Type B pancreatic cell (in vitro differentiated cells): Measurements from ENCODE around the gene CILP2. TPM values are rescaled to one million over a fixed set of nuclear protein-coding genes. Genes with fewer than 3 reads are reported as not detected.

Experiments used
- DNase-seq: peaks from one replicate; pipeline ENCODE4 v3.0.0; 2021; ENCODE audit warnings: mixed read lengths; ENCODE audit not compliant: unreplicated experiment; ENCODE audit errors: extremely low spot score
- H3K27ac Mint-ChIP-seq: 2 replicates; pipeline ENCODE4 v1.8.0; 2021; ENCODE audit warnings: mild to moderate bottlenecking, mixed read lengths
- H3K27me3 Mint-ChIP-seq: 2 replicates; pipeline ENCODE4 v1.8.0; 2021; ENCODE audit warnings: mixed read lengths
- H3K36me3 Mint-ChIP-seq: 2 replicates; pipeline ENCODE4 v1.8.0; 2021; ENCODE audit warnings: mixed read lengths
- H3K4me1 Mint-ChIP-seq: one replicate; pipeline ENCODE4 v1.8.0; 2021; ENCODE audit warnings: mixed read lengths; ENCODE audit not compliant: unreplicated experiment
- H3K4me3 Mint-ChIP-seq: 2 replicates; pipeline ENCODE4 v1.8.0; 2021; ENCODE audit warnings: mild to moderate bottlenecking, mixed read lengths
- H3K9me3 Mint-ChIP-seq: 2 replicates; pipeline ENCODE4 v1.8.0; 2021; ENCODE audit warnings: mixed read lengths
- total RNA-seq: library from RNA; stranded (reverse); gene quantifications from 2 replicates; pipeline ENCODE4 v1.2.1, GENCODE V29; 2021; ENCODE audit warnings: low replicate concordance
- TF ChIP-seq, protein P1 (sequence below): fragments of 200-600 bp; sonication (generic); conservative IDR thresholded peaks from 2 replicates; pipeline ENCODE4 v1.5.0; 2021; ENCODE audit warnings: antibody characterized with exemption, mild to moderate bottlenecking

Gene CILP2
- total RNA-seq, 1 donor from 2014 or later = 3.2 TPM

DNA sequence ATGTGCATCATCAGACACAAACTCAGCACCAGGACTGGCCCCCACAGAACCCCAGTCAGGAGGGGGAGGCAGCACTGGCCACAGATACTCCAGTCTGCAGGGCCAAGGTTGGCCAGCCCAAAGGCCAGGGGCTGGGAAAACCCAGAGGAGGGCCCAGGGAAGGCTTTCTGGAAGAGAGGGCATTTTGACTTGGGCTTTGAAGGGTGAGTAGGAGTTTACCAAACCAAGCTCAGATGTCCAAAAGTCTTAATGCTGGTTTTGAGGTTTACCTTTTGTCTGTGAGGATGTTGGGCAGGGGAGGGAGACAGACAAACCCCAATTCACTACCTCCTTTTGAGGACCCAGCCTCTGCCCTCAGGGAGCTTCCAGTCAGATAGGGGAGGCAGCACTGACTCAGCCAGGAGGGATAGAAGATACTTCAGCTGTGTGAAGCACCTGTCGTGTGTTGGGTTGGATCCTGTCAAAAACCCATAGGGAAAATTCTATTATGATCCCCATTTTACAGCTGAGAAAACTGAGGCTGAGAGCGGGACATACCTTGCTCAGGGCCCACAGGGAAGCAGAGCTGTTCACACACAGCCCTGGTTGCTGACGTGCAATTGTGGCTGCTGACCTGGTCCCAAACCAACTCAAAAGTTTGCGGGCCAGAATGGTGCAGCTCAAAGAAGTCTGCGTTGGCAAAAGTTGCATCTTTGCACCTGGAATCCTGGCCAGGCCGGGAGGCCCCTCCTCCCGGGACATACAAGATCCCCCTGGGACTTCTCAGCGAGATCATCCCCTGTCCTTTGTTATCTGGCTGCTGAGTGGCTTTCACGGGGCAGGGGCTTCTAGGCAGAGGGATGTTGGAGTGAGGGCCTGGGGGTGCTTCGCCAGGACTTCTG, 13.1 kb downstream of the CILP2 start:
- H3K27ac Mint-ChIP-seq = no peak overlapping the region
- no peaks in the 10 kb centered on the region for H3K36me3 Mint-ChIP-seq
- TF ChIP-seq, protein P1, sequence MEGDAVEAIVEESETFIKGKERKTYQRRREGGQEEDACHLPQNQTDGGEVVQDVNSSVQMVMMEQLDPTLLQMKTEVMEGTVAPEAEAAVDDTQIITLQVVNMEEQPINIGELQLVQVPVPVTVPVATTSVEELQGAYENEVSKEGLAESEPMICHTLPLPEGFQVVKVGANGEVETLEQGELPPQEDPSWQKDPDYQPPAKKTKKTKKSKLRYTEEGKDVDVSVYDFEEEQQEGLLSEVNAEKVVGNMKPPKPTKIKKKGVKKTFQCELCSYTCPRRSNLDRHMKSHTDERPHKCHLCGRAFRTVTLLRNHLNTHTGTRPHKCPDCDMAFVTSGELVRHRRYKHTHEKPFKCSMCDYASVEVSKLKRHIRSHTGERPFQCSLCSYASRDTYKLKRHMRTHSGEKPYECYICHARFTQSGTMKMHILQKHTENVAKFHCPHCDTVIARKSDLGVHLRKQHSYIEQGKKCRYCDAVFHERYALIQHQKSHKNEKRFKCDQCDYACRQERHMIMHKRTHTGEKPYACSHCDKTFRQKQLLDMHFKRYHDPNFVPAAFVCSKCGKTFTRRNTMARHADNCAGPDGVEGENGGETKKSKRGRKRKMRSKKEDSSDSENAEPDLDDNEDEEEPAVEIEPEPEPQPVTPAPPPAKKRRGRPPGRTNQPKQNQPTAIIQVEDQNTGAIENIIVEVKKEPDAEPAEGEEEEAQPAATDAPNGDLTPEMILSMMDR = no peak
- DNase-seq = no peak
- H3K4me1 Mint-ChIP-seq = no peaks in the 10 kb centered on the region
- H3K4me3 Mint-ChIP-seq = no peak overlapping the region
- H3K27me3 Mint-ChIP-seq = peaks cover 3% of the 10 kb centered on the region
- H3K9me3 Mint-ChIP-seq = no peaks in the 10 kb centered on the region

DNA sequence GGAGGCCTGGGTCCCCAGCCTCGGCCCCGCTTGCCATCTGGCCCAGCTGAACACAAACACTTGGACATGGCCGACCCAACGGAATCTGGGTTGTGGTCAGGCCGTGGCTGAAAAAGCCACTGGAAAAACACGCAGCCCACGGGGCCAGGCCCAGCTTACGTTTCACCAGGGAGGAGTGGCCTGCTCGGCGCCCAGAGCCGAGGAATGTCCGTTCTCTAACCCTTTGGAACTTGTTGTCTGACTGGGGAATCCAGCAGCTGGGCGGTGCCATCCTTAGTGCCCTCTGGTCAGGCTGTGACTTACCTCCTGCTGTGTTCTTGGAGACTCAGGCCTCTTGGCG, 13.8 kb downstream of the CILP2 start:
- no peak overlapping the region for H3K27ac Mint-ChIP-seq
- H3K27me3 Mint-ChIP-seq = peaks cover 3% of the 10 kb centered on the region
- no peak overlapping the region for H3K4me3 Mint-ChIP-seq
- no peaks in the 10 kb centered on the region for H3K4me1 Mint-ChIP-seq
- H3K9me3 Mint-ChIP-seq = no peaks in the 10 kb centered on the region
- DNase-seq = no peak
- TF ChIP-seq, protein P1 = no peak
- H3K36me3 Mint-ChIP-seq = no peaks in the 10 kb centered on the region

DNA sequence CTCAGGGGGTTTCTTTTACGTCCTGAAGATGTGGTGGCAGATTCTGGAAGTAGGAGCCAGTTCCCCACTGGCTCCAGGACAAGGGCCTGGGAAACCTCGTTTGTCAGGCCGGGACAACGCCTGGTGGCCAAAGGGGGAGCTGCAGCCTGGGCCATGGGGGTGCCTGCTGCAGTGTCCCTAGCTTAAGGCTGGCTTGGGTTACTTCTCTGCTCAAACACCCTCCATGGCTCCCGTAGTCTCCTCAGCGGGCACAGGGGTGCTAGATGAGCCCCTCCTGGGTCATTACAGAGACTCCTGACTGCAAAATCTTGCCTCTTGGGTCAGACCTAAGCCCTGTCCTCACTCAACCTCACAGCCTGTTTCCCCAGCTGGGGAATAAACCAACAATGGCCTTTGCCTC, 14.7 kb downstream of the CILP2 start:
- Mint-ChIP-seq H3K9me3 (no peaks in the 10 kb centered on the region), H3K4me1 (no peaks in the 10 kb centered on the region), H3K27me3 (peaks cover 3% of the 10 kb centered on the region), H3K27ac (no peak overlapping the region), H3K4me3 (no peak overlapping the region), H3K36me3 (no peaks in the 10 kb centered on the region)
- TF ChIP-seq, protein P1 = peak; percentile 76
- DNase-seq = no peak

DNA sequence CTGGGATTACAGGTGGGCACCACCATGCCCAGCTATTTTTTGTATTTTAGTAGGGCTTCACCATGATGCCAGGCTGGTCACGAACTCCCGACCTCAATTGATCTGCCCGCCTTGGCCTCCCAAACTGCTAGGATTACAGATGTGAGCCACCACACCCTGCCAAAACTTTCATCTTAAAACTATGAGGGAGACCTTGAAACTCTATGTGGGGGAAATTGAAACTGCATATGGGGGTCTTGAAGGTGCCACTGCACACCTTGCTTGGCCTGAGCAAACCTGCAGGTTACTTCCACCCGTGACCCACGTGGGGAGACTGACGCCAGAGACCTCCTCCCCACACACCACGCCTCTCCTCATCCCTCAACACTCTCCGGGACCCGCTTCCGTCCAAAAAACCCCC, 15.6 kb downstream of the CILP2 start:
- no peak overlapping the region for H3K27ac Mint-ChIP-seq
- H3K27me3 Mint-ChIP-seq = peaks cover 3% of the 10 kb centered on the region
- no peaks in the 10 kb centered on the region for H3K9me3 Mint-ChIP-seq
- H3K36me3 Mint-ChIP-seq = no peaks in the 10 kb centered on the region
- H3K4me1 Mint-ChIP-seq = no peaks in the 10 kb centered on the region
- no peak for DNase-seq
- H3K4me3 Mint-ChIP-seq = no peak overlapping the region
- TF ChIP-seq, protein P1 = no peak

GRCh38 chr19:19554074-19555023, 16.3 kb downstream of the CILP2 start:
- Mint-ChIP-seq H3K4me3 (no peak overlapping the region), H3K9me3 (no peaks in the 10 kb centered on the region), H3K36me3 (no peaks in the 10 kb centered on the region), H3K27ac (no peak overlapping the region), H3K4me1 (no peaks in the 10 kb centered on the region), H3K27me3 (no peaks in the 10 kb centered on the region)
- TF ChIP-seq, protein P1 = peak; percentile 83
- DNase-seq = no peak
